NCI-H187 treated with DMSO at 0.1 percent for 48 hours (cell line): Measurements from ENCODE around the gene MSI2.
A peak's percentile ranks its signal among the peaks of the same experiment; 100 is the strongest.

Experiments
- DNase-seq: peaks from one replicate; lab custom pipeline; 2025; lab: John Stamatoyannopoulos, UW

The MSI2 gene

GRCh38 chr17:57638284-57638683 is 382.0 kb downstream of the MSI2 start:
- DNase-seq: no peak

GRCh38 chr17:57639381-57639780 is 383.1 kb downstream of the MSI2 start:
- no peak for DNase-seq

GRCh38 chr17:57640079-57640478 is 383.8 kb downstream of the MSI2 start:
- no peak for DNase-seq

GRCh38 chr17:57641761-57642160 is 385.4 kb downstream of the MSI2 start:
- no peak for DNase-seq

- no peak for DNase-seq
Observed at GRCh38 chr17:57643062-57643461, 386.7 kb downstream of the MSI2 start.

GRCh38 chr17:57644326-57644725 is 388.0 kb downstream of the MSI2 start:
- no peak for DNase-seq

GRCh38 chr17:57645950-57646665 is 389.8 kb downstream of the MSI2 start:
- no peak for DNase-seq

GRCh38 chr17:57648720-57649119 is 392.4 kb downstream of the MSI2 start:
- DNase-seq: no peak

GRCh38 chr17:57649191-57649590 is 392.9 kb downstream of the MSI2 start:
- no peak for DNase-seq

- no peak for DNase-seq
Observed at GRCh38 chr17:57649731-57650484, 393.6 kb downstream of the MSI2 start.

GRCh38 chr17:57650548-57650947 is 394.2 kb downstream of the MSI2 start:
- no peak for DNase-seq

GRCh38 chr17:57651451-57651850 is 395.1 kb downstream of the MSI2 start:
- no peak for DNase-seq

- DNase-seq: no peak
Observed at GRCh38 chr17:57651996-57652395, 395.7 kb downstream of the MSI2 start.

- no peak for DNase-seq
Observed at GRCh38 chr17:57652811-57653210, 396.5 kb downstream of the MSI2 start.

GRCh38 chr17:57653279-57653678 is 397.0 kb downstream of the MSI2 start:
- DNase-seq: no peak

- no peak for DNase-seq
Observed at GRCh38 chr17:57654040-57654775, 397.9 kb downstream of the MSI2 start.

GRCh38 chr17:57655553-57655952 is 399.2 kb downstream of the MSI2 start:
- peak; percentile 34 for DNase-seq

GRCh38 chr17:57657211-57657610 is 400.9 kb downstream of the MSI2 start:
- no peak for DNase-seq

- DNase-seq: peak; percentile 32
Observed at GRCh38 chr17:57662041-57662440, 405.7 kb downstream of the MSI2 start.

GRCh38 chr17:57662644-57663308 is 406.5 kb downstream of the MSI2 start:
- DNase-seq: peak; percentile 95

- DNase-seq: no peak
Observed at GRCh38 chr17:57663326-57664070, 407.2 kb downstream of the MSI2 start.

- DNase-seq: no peak
Observed at GRCh38 chr17:57665128-57665527, 408.8 kb downstream of the MSI2 start.
